GM12801 (cell line): Measurements from ENCODE around the gene PTPN14.

Experiments used
- TF ChIP-seq, protein P1 (sequence below): IDR thresholded peaks from one replicate; pipeline ENCODE4 v1.5.1; 2011; ENCODE audit warnings: control low read depth; ENCODE audit not compliant: insufficient read length; ENCODE audit errors: extremely low read depth

The PTPN14 gene

DNA sequence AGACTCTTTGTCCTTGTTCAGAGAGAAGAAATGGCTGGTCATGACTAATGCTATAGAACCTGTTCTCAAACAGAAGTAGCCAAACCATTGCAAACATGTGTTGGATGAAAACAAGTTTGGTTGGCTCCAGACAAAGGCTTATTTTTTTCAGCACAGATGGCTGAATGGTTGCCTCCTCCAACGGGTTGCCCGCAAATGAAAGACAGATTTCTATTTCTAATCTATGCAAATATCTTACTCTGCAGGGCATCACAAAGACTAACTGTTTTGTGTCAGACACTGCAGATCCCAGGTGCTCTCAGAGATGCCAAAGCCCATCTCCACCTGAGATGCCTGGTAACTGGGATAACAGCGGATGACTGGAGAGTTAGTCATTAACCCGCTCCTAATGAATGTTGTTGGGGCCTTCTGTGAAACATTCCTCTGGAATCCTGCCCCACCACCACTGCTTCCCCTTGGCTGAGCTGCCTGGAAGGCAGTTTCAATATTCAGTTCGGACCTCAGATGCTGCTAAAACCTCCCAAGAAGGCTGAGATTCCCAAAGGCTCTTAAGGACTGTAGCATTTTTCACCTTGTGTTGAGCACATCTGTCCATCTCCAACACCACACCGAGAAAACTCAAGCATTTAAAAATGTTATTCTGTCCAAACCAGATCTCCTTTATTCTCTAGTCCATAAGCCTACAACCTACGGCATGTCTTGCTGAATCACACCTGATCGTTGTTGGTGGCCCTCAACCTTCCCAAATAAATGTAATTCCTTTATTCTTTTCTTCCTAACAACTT, 104.4 kb downstream of the PTPN14 start:
- TF ChIP-seq, protein P1, sequence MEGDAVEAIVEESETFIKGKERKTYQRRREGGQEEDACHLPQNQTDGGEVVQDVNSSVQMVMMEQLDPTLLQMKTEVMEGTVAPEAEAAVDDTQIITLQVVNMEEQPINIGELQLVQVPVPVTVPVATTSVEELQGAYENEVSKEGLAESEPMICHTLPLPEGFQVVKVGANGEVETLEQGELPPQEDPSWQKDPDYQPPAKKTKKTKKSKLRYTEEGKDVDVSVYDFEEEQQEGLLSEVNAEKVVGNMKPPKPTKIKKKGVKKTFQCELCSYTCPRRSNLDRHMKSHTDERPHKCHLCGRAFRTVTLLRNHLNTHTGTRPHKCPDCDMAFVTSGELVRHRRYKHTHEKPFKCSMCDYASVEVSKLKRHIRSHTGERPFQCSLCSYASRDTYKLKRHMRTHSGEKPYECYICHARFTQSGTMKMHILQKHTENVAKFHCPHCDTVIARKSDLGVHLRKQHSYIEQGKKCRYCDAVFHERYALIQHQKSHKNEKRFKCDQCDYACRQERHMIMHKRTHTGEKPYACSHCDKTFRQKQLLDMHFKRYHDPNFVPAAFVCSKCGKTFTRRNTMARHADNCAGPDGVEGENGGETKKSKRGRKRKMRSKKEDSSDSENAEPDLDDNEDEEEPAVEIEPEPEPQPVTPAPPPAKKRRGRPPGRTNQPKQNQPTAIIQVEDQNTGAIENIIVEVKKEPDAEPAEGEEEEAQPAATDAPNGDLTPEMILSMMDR: no peak

- TF ChIP-seq, protein P1: no peak
Measured at GRCh38 chr1:214445831-214446614, 105.4 kb downstream of the PTPN14 start.

- TF ChIP-seq, protein P1: no peak
Measured at GRCh38 chr1:214445199-214445598, 106.2 kb downstream of the PTPN14 start.

DNA sequence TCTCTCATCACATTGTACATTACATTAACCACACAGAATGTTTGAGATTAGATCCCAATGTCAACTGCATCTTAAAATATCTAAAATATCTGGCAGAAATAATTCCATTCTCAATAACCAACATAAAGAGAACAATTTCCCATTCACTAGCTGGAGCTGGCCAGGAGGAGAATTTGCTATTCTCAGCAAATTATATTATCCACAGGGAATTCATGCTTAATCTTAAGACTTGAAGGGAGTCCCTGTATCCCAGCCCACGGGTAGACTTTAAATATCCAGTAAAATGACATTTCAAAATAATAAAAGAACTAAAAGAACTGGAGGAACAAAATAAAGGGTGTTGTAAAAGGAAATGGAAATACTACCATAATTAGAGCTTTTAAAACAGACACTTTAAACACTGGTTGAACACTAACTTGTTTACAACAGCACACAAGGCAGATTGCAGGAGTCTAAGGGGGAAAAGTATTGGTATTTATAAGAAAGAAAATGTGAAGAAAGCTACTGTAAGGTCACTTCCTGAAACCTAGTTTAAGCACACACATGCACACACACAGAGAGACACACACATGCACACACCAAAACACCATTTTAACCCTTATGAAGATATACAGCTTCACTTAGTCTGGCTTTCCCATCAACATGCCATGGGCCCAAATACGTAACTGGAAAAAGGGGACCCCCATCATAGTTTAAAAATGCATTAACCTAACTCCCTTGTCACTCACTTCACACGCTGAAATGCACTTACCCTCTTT, 107.0 kb downstream of the PTPN14 start:
- TF ChIP-seq, protein P1: no peak

DNA sequence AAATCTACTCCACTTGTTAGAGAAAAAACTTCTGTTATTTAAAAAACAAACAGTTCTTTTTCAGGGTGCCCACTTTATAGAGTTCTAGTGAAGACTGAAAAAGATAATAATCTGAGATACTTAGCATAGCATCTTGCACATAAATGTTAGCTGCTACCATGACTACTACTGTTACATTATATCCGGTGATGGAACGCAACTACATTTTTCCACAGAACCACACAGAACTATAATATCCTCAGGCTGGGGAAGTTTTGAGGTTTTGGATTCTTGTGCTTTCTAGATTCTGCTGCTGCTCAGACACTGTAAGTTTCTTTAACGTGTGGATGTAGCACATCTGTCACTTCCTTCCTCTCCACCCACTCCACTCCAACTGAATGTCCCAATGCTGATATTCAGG, 110.3 kb downstream of the PTPN14 start:
- TF ChIP-seq, protein P1: no peak

DNA sequence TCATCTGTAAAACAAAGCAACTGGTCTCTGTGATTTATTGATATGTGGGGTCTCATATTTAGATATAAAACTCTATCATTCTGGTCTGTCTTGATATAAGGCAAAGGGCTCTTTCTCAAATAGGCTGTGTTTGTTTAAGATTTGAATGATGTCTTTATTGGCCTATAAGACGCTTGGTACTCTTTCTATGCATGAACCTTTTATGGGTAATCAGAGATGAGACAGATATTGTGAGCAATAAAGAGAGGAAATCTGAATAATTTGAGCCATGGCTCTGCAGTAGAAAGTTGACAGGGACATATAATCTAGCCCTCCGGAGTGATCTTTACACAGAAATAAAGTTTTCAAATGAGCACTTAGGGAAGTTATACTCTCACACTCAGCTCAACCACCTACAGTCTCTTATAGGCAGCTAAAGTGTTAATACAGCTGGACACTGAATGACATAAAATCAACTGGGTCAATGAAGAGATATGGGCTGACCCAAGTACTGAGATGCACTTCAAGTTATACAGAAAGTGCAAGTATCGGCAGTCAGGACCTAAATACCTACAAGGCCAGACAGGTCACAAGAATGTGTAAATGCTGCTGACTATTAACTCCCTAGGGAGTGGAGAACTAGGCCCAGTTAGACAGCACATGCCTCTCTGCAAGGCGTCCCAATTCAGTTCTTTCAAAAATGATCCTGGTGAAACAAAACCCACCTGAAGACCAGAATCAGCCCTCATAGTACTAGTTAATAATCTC, 111.0 kb downstream of the PTPN14 start:
- TF ChIP-seq, protein P1: no peak
